Liver (tissue), 9 donors: ENCODE measurements around the gene KIF4A. TPM values are rescaled to one million over a fixed set of nuclear protein-coding genes. Genes with fewer than 3 reads are reported as not detected.

ENCODE experiments used
- DNase-seq: peaks from one replicate; pipeline ENCODE4 v3.0.0-alpha.2; 2017; ENCODE audit warnings: low spot score
- H3K27ac ChIP-seq, 2 donors: one replicate each; pipeline ENCODE4 v1.7.0; 2013; ENCODE audit warnings: inconsistent platforms in 2 of 2, low read length in 2 of 2, control low read depth in 1 of 2, low read depth in 1 of 2, mild to moderate bottlenecking in 1 of 2
- H3K27me3 ChIP-seq, 4 donors: one replicate each; pipeline versions ENCODE4 v1.6.1 to v1.7.0; 2013; ENCODE audit warnings: low read length in 3 of 4, inconsistent platforms in 1 of 4, mild to moderate bottlenecking in 1 of 4, moderate library complexity in 1 of 4; ENCODE audit not compliant: control insufficient read depth in 4 of 4, insufficient read depth in 4 of 4
- H3K36me3 ChIP-seq, 4 donors: one replicate each; pipeline versions ENCODE4 v1.6.1 to v1.7.0; 2013; ENCODE audit warnings: low read length in 3 of 4, mild to moderate bottlenecking in 3 of 4, low read depth in 1 of 4, moderate library complexity in 1 of 4; ENCODE audit not compliant: control insufficient read depth in 4 of 4, insufficient read depth in 3 of 4
- H3K4me1 ChIP-seq, 4 donors: one replicate each; pipeline versions ENCODE4 v1.6.1 to v1.7.0; 2013; ENCODE audit warnings: low read length in 3 of 4, mild to moderate bottlenecking in 3 of 4, moderate library complexity in 1 of 4; ENCODE audit not compliant: control insufficient read depth in 4 of 4, insufficient read depth in 4 of 4
- H3K4me3 ChIP-seq, 3 donors: one replicate each; pipeline versions ENCODE4 v1.6.1 to v1.7.0; 2013; ENCODE audit warnings: low read length in 3 of 3, control low read depth in 1 of 3, low read depth in 1 of 3, mild to moderate bottlenecking in 1 of 3
- H3K9ac ChIP-seq, 2 donors: one replicate each; pipeline ENCODE4 v1.7.0; 2013; ENCODE audit warnings: low read length in 2 of 2, mild to moderate bottlenecking in 2 of 2, moderate library complexity in 2 of 2, control low read depth in 1 of 2, low read depth in 1 of 2
- H3K9me3 ChIP-seq, 4 donors: one replicate each; pipeline versions ENCODE4 v1.6.1 to v1.7.0; 2013; ENCODE audit warnings: low read length in 3 of 4; ENCODE audit not compliant: control insufficient read depth in 4 of 4
- ATF3 ChIP-seq: IDR thresholded peaks from 2 replicates; pipeline ENCODE4 v1.6.1; 2016; ENCODE audit warnings: antibody characterized with exemption
- CTCF ChIP-seq: fragments of 150-350 bp; IDR thresholded peaks from 2 replicates; pipeline ENCODE4 v1.5.1; 2017; ENCODE audit warnings: improper control_type of control experiment, low read depth, low read length; ENCODE audit not compliant: missing input control
- EGR1 ChIP-seq, 2 donors: IDR thresholded peaks; 2 replicates each; pipeline ENCODE4 v1.6.1; 2016 to 2018; ENCODE audit warnings: antibody characterized with exemption in 2 of 2, low read depth in 2 of 2
- FOXA1 ChIP-seq: IDR thresholded peaks from 2 replicates; pipeline ENCODE4 v1.6.1; 2016; ENCODE audit warnings: antibody characterized with exemption
- GABPA ChIP-seq, 2 donors: IDR thresholded peaks in 1 of 2; conservative IDR thresholded peaks in 1 of 2; 2 replicates each; pipeline ENCODE4 v1.6.1; 2016; ENCODE audit warnings: antibody characterized with exemption in 2 of 2, mild to moderate bottlenecking in 1 of 2, moderate library complexity in 1 of 2
- HNF4A ChIP-seq, 2 donors: conservative IDR thresholded peaks; 2 replicates each; pipeline ENCODE4 v1.6.1; 2016; ENCODE audit warnings: antibody characterized with exemption in 2 of 2, mild to moderate bottlenecking in 2 of 2
- HNF4G ChIP-seq: IDR thresholded peaks from 2 replicates; pipeline ENCODE4 v1.6.1; 2016; ENCODE audit warnings: antibody characterized with exemption
- JUND ChIP-seq, 2 donors: IDR thresholded peaks; 2 replicates each; pipeline ENCODE4 v1.6.1; 2016; ENCODE audit warnings: antibody characterized with exemption in 2 of 2
- MAX ChIP-seq: IDR thresholded peaks from 2 replicates; pipeline ENCODE4 v1.6.1; 2016; ENCODE audit warnings: antibody characterized with exemption
- NR2F2 ChIP-seq: IDR thresholded peaks from 2 replicates; pipeline ENCODE4 v1.6.1; 2016; ENCODE audit warnings: antibody characterized with exemption
- RAD21 ChIP-seq, 2 donors: IDR thresholded peaks; 2 replicates each; pipeline ENCODE4 v1.6.1; 2016; ENCODE audit warnings: antibody characterized with exemption in 2 of 2, mild to moderate bottlenecking in 2 of 2
- REST ChIP-seq: IDR thresholded peaks from 2 replicates; pipeline ENCODE4 v1.6.1; 2016; ENCODE audit warnings: antibody characterized with exemption, mild to moderate bottlenecking
- RXRA ChIP-seq, 2 donors: IDR thresholded peaks; 2 replicates each; pipeline ENCODE4 v1.6.1; 2017 to 2018; ENCODE audit warnings: antibody characterized with exemption in 2 of 2, mild to moderate bottlenecking in 1 of 2
- SP1 ChIP-seq: IDR thresholded peaks from 2 replicates; pipeline ENCODE4 v1.6.1; 2018; ENCODE audit warnings: antibody characterized with exemption, mild to moderate bottlenecking
- TAF1 ChIP-seq: conservative IDR thresholded peaks from 2 replicates; pipeline ENCODE4 v1.6.1; 2016; ENCODE audit warnings: antibody characterized with exemption, mild to moderate bottlenecking
- YY1 ChIP-seq: IDR thresholded peaks from 2 replicates; pipeline ENCODE4 v1.6.1; 2016; ENCODE audit warnings: antibody characterized with exemption, mild to moderate bottlenecking
- ZBTB33 ChIP-seq: IDR thresholded peaks from 2 replicates; pipeline ENCODE4 v1.6.1; 2016; ENCODE audit warnings: antibody characterized with exemption
- WGBS: extraction: QIAGEN DNeasy Blood & Tissue Kit; methylation state at CpG from one replicate; pipeline ENCODE4 v1.1.7; 2013; 5-methylcytosine and 5-hydroxymethylcytosine counted together
- polyA plus RNA-seq, 2 donors: library from polyadenylated mRNA; stranded (reverse) in 1 of 2; unstranded in 1 of 2; fragments of 200-250 nt in 1 of 2; fragments of >200 nt in 1 of 2; fragmentation: Nextera tagmentation in 1 of 2; extraction: Ambion mirVana in 1 of 2; gene quantifications; one replicate each; pipeline versions ENCODE4 v1.2.1 to v1.2.3, GENCODE V29; 2013 to 2015
- total RNA-seq, 2 donors: library from RNA; depleted of rRNA; stranded (reverse); fragments of >200 nt; gene quantifications; one replicate each; pipeline ENCODE4 v1.2.3, GENCODE V29; 2014
- donor health status: healthy.
- donor health status: healthy.
- donor health status: healthy.
- donor health status: healthy.
- donor health status: healthy.

KIF4A gene
- total and polyA plus RNA-seq, 4 donors = under 0.01 to 17.3 (median 0.50) TPM

- no peak for DNase-seq
- no peaks in the 10 kb centered on the region for H3K27me3 ChIP-seq
- H3K4me3 ChIP-seq = no peak overlapping the region
- 70% methylated on average over 2 of the region's 2 CpGs for WGBS
- H3K9me3 ChIP-seq = no peaks in the 10 kb centered on the region
- TF ChIP-seq JUND (IDR thresholded peaks at IDR 0.05) (no peak), CTCF (no peak), YY1 (no peak), HNF4A (conservative IDR thresholded peaks at IDR 0.05) (no peak), MAX (no peak), HNF4G (no peak), ZBTB33 (no peak), REST (no peak), FOXA1 (no peak), RAD21 (IDR thresholded peaks at IDR 0.05) (no peak)
- H3K27ac ChIP-seq = no peak overlapping the region
- no peak overlapping the region for H3K9ac ChIP-seq
- no peaks in the 10 kb centered on the region for H3K36me3 ChIP-seq
- no peaks in the 10 kb centered on the region for H3K4me1 ChIP-seq
These were observed 37.4 kb upstream of the KIF4A start for GRCh38 chrX:70252491-70252890.

GRCh38 chrX:70253377-70254062, 36.4 kb upstream of the KIF4A start:
- DNase-seq = no peak
- H3K4me1 ChIP-seq = no peaks in the 10 kb centered on the region
- H3K27ac ChIP-seq = no peak overlapping the region
- H3K36me3 ChIP-seq = no peaks in the 10 kb centered on the region
- no peak overlapping the region for H3K4me3 ChIP-seq
- no peaks in the 10 kb centered on the region for H3K27me3 ChIP-seq
- no peaks in the 10 kb centered on the region for H3K9me3 ChIP-seq
- WGBS = 95% methylated on average over 3 of the region's 3 CpGs
- H3K9ac ChIP-seq = no peak overlapping the region
- no peak for TF ChIP-seq JUND (IDR thresholded peaks at IDR 0.05)
- no peak for TF ChIP-seq SP1
- no peak for TF ChIP-seq FOXA1
- no peak for TF ChIP-seq TAF1
- no peak for TF ChIP-seq REST
- no peak for TF ChIP-seq MAX
- TF ChIP-seq GABPA (IDR thresholded peaks at IDR 0.05 in 1 of 2, conservative IDR thresholded peaks at IDR 0.05 in 1 of 2) = no peak
- TF ChIP-seq HNF4G = no peak
- no peak for TF ChIP-seq RAD21 (IDR thresholded peaks at IDR 0.05)
- TF ChIP-seq RXRA (IDR thresholded peaks at IDR 0.05) = no peak
- TF ChIP-seq ZBTB33 = no peak
- no peak for TF ChIP-seq YY1
- no peak for TF ChIP-seq HNF4A (conservative IDR thresholded peaks at IDR 0.05)
- TF ChIP-seq EGR1 (IDR thresholded peaks at IDR 0.05; ENCODE audit: low read depth in 2 of 2) = no peak
- no peak for TF ChIP-seq NR2F2
- no peak for TF ChIP-seq ATF3
